Keratinocyte (primary cell): ENCODE measurements around the gene IL15RA.

Experiments
- EZH2 ChIP-seq: IDR thresholded peaks from one replicate; pipeline ENCODE4 v1.6.1; 2012; ENCODE audit warnings: inconsistent platforms, mild to moderate bottlenecking, low read length, moderate library complexity
- TF ChIP-seq, protein P1 (sequence below), 3 experiments: IDR thresholded peaks in 1 of 3; conservative IDR thresholded peaks in 1 of 3; optimal IDR thresholded peaks in 1 of 3; 2 replicates in 2 of 3; 3 replicates in 1 of 3; pipeline versions ENCODE3 to v1.5.1; 2011; ENCODE audit warnings: low read length in 3 of 3, mild to moderate bottlenecking in 3 of 3, moderate library complexity in 2 of 3, control low read depth in 1 of 3, inconsistent platforms in 1 of 3; ENCODE audit not compliant: insufficient read depth in 2 of 3; ENCODE audit errors: extremely low read depth in 1 of 3

DNA sequence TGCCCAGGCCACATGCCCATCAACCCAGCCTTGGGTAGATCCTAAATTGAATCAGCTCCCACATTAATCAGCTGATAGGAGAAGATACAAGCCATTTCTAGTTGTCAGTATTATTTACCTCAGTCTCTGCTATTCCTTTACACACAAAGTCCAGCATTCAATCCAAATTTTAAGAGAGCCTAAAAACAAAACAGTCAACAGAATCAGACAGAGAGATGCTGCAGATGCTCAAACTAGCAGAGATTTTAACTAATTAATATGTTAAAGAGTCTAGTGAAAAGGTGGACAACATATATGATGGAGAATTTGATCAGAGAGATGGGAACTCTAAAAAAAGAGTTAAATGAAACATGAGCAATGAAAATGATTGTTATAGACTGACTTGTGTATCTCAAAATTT, 14.4 kb upstream of the IL15RA start:
- TF ChIP-seq, protein P1, sequence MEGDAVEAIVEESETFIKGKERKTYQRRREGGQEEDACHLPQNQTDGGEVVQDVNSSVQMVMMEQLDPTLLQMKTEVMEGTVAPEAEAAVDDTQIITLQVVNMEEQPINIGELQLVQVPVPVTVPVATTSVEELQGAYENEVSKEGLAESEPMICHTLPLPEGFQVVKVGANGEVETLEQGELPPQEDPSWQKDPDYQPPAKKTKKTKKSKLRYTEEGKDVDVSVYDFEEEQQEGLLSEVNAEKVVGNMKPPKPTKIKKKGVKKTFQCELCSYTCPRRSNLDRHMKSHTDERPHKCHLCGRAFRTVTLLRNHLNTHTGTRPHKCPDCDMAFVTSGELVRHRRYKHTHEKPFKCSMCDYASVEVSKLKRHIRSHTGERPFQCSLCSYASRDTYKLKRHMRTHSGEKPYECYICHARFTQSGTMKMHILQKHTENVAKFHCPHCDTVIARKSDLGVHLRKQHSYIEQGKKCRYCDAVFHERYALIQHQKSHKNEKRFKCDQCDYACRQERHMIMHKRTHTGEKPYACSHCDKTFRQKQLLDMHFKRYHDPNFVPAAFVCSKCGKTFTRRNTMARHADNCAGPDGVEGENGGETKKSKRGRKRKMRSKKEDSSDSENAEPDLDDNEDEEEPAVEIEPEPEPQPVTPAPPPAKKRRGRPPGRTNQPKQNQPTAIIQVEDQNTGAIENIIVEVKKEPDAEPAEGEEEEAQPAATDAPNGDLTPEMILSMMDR (optimal IDR thresholded peaks at IDR 0.05 in 1 of 3, IDR thresholded peaks at IDR 0.05 in 1 of 3, conservative IDR thresholded peaks at IDR 0.05 in 1 of 3; ENCODE audit: extremely low read depth in 1 of 3, insufficient read depth in 2 of 3, low read length in 3 of 3), result no peak
- no peak for TF ChIP-seq EZH2
